Peyer's patch (tissue), 4 donors: ENCODE results near the gene SLC27A2.

Source experiments
- CTCF ChIP-seq, 6 experiments: fragments of 450-650 bp in 4 of 6; fragments of 200-600 bp in 2 of 6; sonication (generic) in 1 of 6; IDR thresholded peaks; one replicate each; pipeline ENCODE4 v1.5.1; 2017 to 2019; ENCODE audit warnings: antibody characterized with exemption in 6 of 6, mild to moderate bottlenecking in 3 of 6, moderate library complexity in 1 of 6
- POLR2A ChIP-seq, 2 donors: fragments of 450-650 bp; IDR thresholded peaks; one replicate each; pipeline ENCODE4 v1.5.1; 2017; ENCODE audit warnings: antibody characterized with exemption in 2 of 2, mild to moderate bottlenecking in 2 of 2, moderate library complexity in 2 of 2

- TF ChIP-seq POLR2A (IDR thresholded peaks at IDR 0.05) (no peak), CTCF (IDR thresholded peaks at IDR 0.05) (no peak)
Measured at GRCh38 chr15:50164458-50164857, 17.5 kb upstream of the SLC27A2 start.
